Measurements from ENCODE around the gene FSTL5. TPM values are rescaled to one million over a fixed set of nuclear protein-coding genes. Genes with fewer than 3 reads are reported as not detected.

FSTL5 gene
- total RNA-seq, 1 experiment from 2014 or later, result 1.9 TPM

DNA sequence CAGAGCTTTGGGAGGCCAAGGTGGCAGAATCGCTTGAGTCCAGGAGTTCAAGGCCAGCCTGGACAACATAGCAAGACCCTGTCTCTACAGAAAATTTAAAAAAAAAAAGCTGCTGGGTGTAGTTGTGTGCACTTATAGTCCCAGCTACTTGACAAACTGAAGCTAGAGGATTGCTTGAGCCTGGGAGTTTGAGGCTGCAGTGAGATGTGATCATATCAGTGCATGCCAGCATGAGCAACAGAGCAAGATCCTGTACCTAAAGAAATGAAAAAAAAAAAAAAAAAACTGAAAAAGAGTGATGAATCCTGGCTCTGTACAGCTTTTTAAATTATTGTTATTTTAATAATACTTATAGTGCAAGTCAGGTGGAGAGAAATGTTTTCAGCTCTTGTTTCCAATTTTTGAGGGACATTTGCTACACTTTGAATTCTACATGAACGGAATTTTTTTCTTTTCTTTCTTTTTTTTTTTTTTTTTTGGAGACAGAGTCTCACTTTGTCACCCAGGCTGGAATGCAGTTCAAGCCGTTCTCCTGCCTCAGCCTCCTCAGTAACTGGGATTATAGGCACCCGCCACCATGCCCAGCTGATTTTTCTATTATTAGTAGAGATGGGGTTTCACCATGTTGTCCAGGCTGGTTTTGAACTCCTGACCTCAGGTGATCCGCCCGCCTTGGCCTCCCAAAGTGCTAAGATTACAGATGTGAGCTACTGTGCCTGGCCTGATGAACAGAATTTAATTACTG is 215.6 kb downstream of the FSTL5 start:
- H3K36me3 Mint-ChIP-seq (ENCODE audit: insufficient read depth, unreplicated experiment), result no peaks in the 10 kb centered on the region
- Histone ChIP-seq H3K4me1 (no peaks in the 10 kb centered on the region), H3K9me3 (no peaks in the 10 kb centered on the region), H3K4me3 (ENCODE audit: low read depth, low read length) (no peak overlapping the region), H3K36me3 (ENCODE audit: control insufficient read depth, insufficient read depth, low read length) (no peaks in the 10 kb centered on the region), H3K27me3 (replicated peaks; ENCODE audit: control insufficient read depth, insufficient read depth, low read length) (no peaks in the 10 kb centered on the region)
- no peaks in the 10 kb centered on the region for H3K27me3 Mint-ChIP-seq (ENCODE audit: insufficient read depth, unreplicated experiment)
- no peak overlapping the region for H3K4me3 Mint-ChIP-seq (ENCODE audit: unreplicated experiment)
- CTCF ChIA-PET, result interaction anchor here (0.6 kb wide), 1 partner anchor 79 kb away, joined by 3 read pairs; no protein-coding TSS in a partner anchor
- intact Hi-C loops (cut with micrococcal nuclease; ENCODE audit: unreplicated experiment), result no loop called here
- POLR2A ChIA-PET, result no interaction called here
- BruUV-seq (replicated peaks), result no TSS peak
- H3K4me1 Mint-ChIP-seq (ENCODE audit: low read depth, unreplicated experiment), result no peaks in the 10 kb centered on the region
- TF ChIP-seq, protein P1, sequence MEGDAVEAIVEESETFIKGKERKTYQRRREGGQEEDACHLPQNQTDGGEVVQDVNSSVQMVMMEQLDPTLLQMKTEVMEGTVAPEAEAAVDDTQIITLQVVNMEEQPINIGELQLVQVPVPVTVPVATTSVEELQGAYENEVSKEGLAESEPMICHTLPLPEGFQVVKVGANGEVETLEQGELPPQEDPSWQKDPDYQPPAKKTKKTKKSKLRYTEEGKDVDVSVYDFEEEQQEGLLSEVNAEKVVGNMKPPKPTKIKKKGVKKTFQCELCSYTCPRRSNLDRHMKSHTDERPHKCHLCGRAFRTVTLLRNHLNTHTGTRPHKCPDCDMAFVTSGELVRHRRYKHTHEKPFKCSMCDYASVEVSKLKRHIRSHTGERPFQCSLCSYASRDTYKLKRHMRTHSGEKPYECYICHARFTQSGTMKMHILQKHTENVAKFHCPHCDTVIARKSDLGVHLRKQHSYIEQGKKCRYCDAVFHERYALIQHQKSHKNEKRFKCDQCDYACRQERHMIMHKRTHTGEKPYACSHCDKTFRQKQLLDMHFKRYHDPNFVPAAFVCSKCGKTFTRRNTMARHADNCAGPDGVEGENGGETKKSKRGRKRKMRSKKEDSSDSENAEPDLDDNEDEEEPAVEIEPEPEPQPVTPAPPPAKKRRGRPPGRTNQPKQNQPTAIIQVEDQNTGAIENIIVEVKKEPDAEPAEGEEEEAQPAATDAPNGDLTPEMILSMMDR (IDR thresholded peaks at IDR 0.05; ENCODE audit: insufficient read depth in 1 of 2, low read depth in 1 of 2, low read length in 1 of 2, severe bottlenecking in 1 of 2, unreplicated experiment in 1 of 2), result no peak
- H3K9me3 Mint-ChIP-seq (ENCODE audit: unreplicated experiment), result no peaks in the 10 kb centered on the region
- H3K27ac Mint-ChIP-seq (ENCODE audit: unreplicated experiment), result no peak overlapping the region
- no peak for DNase-seq

DNA sequence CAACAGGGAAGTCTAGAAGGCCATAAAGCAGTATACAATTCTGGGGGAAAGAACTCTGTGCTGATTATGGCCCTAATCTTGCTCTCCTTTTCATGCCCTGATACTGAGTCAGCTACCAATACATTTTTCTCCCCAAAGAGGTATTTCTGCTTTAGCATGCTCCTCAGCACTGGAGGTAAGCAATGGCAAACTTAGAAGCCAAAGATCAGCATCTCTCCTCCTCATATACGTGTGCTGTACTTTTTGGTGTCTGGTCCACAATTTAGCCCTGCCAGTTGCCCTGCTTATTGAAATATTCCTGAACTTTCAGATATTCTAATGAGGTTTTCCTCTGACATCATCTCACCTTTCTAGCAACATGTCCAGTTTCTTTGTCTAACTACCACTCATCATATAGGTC is 226.2 kb downstream of the FSTL5 start:
- no TSS peak for BruUV-seq (replicated peaks)
- Histone ChIP-seq H3K9me3 (no peaks in the 10 kb centered on the region), H3K4me1 (peaks cover 6% of the 10 kb centered on the region; the same call in 1 of the 2 replicates), H3K27me3 (replicated peaks; ENCODE audit: control insufficient read depth, insufficient read depth, low read length) (no peaks in the 10 kb centered on the region), H3K36me3 (ENCODE audit: control insufficient read depth, insufficient read depth, low read length) (no peaks in the 10 kb centered on the region), H3K4me3 (ENCODE audit: low read depth, low read length) (no peak overlapping the region)
- Mint-ChIP-seq H3K9me3 (ENCODE audit: unreplicated experiment) (no peaks in the 10 kb centered on the region), H3K4me1 (ENCODE audit: low read depth, unreplicated experiment) (no peaks in the 10 kb centered on the region), H3K36me3 (ENCODE audit: insufficient read depth, unreplicated experiment) (no peaks in the 10 kb centered on the region), H3K4me3 (ENCODE audit: unreplicated experiment) (no peak overlapping the region), H3K27ac (ENCODE audit: unreplicated experiment) (no peak overlapping the region), H3K27me3 (ENCODE audit: insufficient read depth, unreplicated experiment) (no peaks in the 10 kb centered on the region)
- ChIA-PET POLR2A (no interaction called here), CTCF (no interaction called here)
- DNase-seq, result no peak
- intact Hi-C loops (cut with micrococcal nuclease; ENCODE audit: unreplicated experiment), result no loop called here
- TF ChIP-seq, protein P1 (IDR thresholded peaks at IDR 0.05; ENCODE audit: insufficient read depth in 1 of 2, low read depth in 1 of 2, low read length in 1 of 2, severe bottlenecking in 1 of 2, unreplicated experiment in 1 of 2), result no peak

DNA sequence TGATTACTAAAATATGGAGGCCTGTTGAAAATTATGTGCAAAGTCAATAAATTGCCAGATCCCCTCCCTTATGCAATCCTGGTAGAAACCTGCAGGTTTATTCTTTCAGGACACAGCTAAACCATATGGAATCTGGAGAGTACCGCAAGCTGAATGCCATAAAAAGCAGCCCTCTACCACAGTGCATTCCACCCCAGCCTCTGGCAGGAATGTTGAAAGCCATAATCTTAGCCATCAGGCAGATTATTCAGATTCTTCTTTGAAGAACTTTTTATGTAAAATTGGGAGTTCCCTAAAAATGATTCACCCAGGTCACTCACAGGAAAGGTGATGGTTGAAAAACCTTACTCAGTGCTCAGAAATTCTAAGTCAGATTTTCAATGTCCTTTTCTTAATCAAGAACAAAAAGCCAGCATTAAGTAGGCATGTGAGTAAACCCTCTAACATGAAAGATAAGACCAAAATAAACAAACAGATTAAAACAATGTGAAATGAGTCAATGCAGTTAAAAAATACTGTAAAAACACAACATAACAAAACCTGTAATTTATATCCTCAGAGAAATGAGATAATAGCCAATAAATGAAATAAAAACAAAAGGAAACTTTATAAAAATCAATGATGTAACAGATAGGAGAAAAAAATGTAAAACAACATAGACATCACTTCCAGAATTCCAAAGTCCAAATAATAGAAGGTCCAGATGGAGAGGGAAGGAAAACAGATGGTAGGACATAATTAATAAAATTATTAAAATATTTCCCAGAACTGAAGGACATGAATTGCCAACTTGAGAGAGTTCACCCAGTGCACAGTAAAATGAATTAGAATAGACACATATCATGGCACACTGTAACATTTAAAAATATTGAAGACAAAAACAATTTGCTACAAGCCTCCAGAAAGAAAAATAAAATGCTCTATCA is 226.9 kb downstream of the FSTL5 start:
- H3K9me3 ChIP-seq, result no peaks in the 10 kb centered on the region
- BruUV-seq (replicated peaks), result no TSS peak
- TF ChIP-seq, protein P1 (IDR thresholded peaks at IDR 0.05; ENCODE audit: insufficient read depth in 1 of 2, low read depth in 1 of 2, low read length in 1 of 2, severe bottlenecking in 1 of 2, unreplicated experiment in 1 of 2), result no peak
- no peak overlapping the region for H3K27ac Mint-ChIP-seq (ENCODE audit: unreplicated experiment)
- intact Hi-C loops (cut with micrococcal nuclease; ENCODE audit: unreplicated experiment), result no loop called here
- H3K4me1 ChIP-seq, result peaks cover 6% of the 10 kb centered on the region; the same call in 1 of the 2 replicates
- POLR2A ChIA-PET, result no interaction called here
- CTCF ChIA-PET, result no interaction called here
- H3K4me3 ChIP-seq (ENCODE audit: low read depth, low read length), result no peak overlapping the region
- no peak for DNase-seq
- no peaks in the 10 kb centered on the region for H3K27me3 ChIP-seq (replicated peaks; ENCODE audit: control insufficient read depth, insufficient read depth, low read length)
- no peak overlapping the region for H3K4me3 Mint-ChIP-seq (ENCODE audit: unreplicated experiment)
- no peaks in the 10 kb centered on the region for H3K27me3 Mint-ChIP-seq (ENCODE audit: insufficient read depth, unreplicated experiment)
- H3K9me3 Mint-ChIP-seq (ENCODE audit: unreplicated experiment), result no peaks in the 10 kb centered on the region
- no peaks in the 10 kb centered on the region for H3K36me3 Mint-ChIP-seq (ENCODE audit: insufficient read depth, unreplicated experiment)
- H3K4me1 Mint-ChIP-seq (ENCODE audit: low read depth, unreplicated experiment), result no peaks in the 10 kb centered on the region
- no peaks in the 10 kb centered on the region for H3K36me3 ChIP-seq (ENCODE audit: control insufficient read depth, insufficient read depth, low read length)
